ENCODE results near the gene SEMA3D. TPM values are rescaled to one million over a fixed set of nuclear protein-coding genes. Genes with fewer than 3 reads are reported as not detected.

SEMA3D gene
- total RNA-seq, 3 donors from 2014 or later, result 3.5 to 7.5 (median 7.0) TPM

DNA sequence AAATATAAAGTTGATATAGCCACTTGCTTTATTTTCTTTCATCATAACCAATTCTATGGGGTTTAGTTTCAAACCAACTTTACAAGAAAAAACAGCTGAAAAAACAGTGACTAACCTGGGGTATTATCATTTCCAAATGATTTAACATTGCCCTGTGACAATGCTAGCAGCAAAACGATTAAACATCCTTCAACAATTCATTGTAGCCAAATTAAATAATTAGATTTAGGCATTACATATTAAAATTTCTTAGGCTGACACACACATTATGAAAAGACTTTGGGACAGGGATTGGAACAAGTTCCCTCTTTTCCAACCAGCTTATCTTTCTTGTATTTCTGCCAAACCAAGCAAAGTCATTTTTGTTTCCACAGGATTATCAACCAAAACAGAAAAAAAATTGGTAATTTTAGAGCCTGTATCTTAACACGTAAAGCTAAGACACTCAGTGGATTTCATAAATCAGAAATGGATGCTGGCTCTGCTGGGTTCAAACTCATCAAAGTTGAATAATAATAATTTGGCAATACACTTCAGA is 84.0 kb downstream of the SEMA3D start:
- intact Hi-C loops (cut with DNase I; ENCODE audit: low total_unique reads), result no loop called here
- no peaks in the 10 kb centered on the region for H3K9me3 ChIP-seq
- no peak for DNase-seq (ENCODE audit: low spot score in 2 of 2)
- no peak overlapping the region for H3K27ac ChIP-seq
- H3K4me3 ChIP-seq, result no peak overlapping the region
- H3K36me3 ChIP-seq, result no peaks in the 10 kb centered on the region
- no peaks in the 10 kb centered on the region for H3K4me1 ChIP-seq
- no peaks in the 10 kb centered on the region for H3K27me3 ChIP-seq
- TF ChIP-seq POLR2AphosphoS5 (IDR thresholded peaks at IDR 0.05) (no peak), POLR2A (IDR thresholded peaks at IDR 0.05) (no peak)
- TF ChIP-seq, protein P1, sequence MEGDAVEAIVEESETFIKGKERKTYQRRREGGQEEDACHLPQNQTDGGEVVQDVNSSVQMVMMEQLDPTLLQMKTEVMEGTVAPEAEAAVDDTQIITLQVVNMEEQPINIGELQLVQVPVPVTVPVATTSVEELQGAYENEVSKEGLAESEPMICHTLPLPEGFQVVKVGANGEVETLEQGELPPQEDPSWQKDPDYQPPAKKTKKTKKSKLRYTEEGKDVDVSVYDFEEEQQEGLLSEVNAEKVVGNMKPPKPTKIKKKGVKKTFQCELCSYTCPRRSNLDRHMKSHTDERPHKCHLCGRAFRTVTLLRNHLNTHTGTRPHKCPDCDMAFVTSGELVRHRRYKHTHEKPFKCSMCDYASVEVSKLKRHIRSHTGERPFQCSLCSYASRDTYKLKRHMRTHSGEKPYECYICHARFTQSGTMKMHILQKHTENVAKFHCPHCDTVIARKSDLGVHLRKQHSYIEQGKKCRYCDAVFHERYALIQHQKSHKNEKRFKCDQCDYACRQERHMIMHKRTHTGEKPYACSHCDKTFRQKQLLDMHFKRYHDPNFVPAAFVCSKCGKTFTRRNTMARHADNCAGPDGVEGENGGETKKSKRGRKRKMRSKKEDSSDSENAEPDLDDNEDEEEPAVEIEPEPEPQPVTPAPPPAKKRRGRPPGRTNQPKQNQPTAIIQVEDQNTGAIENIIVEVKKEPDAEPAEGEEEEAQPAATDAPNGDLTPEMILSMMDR (IDR thresholded peaks at IDR 0.05), result no peak

DNA sequence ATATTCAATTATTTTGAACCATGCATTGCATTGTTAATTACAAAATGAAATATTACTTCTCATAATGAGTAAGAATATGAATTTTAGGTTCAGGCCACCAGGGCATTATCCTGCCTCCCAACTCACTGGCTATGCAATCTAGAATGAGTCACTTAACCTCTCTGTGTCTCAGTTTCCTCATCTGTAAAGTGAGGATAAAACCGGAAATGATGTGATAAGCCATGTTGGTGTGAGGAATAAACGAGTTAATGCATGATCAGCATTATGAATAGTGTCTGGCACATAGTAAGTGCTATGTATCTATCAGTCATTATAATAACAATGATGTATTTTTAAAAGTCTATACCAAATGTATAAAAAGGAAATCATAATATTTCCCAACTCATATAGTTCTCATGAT is 85.5 kb downstream of the SEMA3D start:
- Histone ChIP-seq H3K4me3 (no peak overlapping the region), H3K27me3 (no peaks in the 10 kb centered on the region), H3K4me1 (no peaks in the 10 kb centered on the region), H3K9me3 (no peaks in the 10 kb centered on the region), H3K27ac (no peak overlapping the region), H3K36me3 (no peaks in the 10 kb centered on the region)
- intact Hi-C loops (cut with DNase I; ENCODE audit: low total_unique reads), result no loop called here
- no peak for DNase-seq (ENCODE audit: low spot score in 2 of 2)
- TF ChIP-seq POLR2AphosphoS5 (IDR thresholded peaks at IDR 0.05), result no peak
- TF ChIP-seq, protein P1 (IDR thresholded peaks at IDR 0.05), result no peak
- TF ChIP-seq POLR2A (IDR thresholded peaks at IDR 0.05), result no peak

DNA sequence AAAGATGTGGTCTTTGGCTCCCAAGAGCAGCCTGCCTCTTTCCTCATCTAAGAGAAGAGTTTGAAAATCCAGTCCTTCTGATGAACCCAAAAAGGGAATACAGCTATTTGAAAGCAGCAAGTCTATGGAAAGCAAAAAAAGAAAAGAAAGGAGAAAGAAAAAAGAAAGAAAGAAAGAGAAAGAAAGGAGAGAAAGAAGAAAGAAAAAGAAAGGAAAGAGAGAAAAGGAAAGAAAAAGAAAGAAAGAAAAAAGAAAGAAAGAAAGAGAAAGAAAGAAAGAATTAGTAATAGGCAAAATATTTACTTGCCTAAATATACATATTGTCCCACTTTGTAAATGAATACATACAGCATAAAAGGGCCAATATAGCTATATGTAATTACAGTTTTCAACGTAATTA is 89.0 kb downstream of the SEMA3D start:
- Histone ChIP-seq H3K36me3 (no peaks in the 10 kb centered on the region), H3K27me3 (no peaks in the 10 kb centered on the region), H3K27ac (no peak overlapping the region), H3K9me3 (no peaks in the 10 kb centered on the region), H3K4me3 (no peak overlapping the region), H3K4me1 (no peaks in the 10 kb centered on the region)
- no peak for TF ChIP-seq POLR2AphosphoS5 (IDR thresholded peaks at IDR 0.05)
- TF ChIP-seq POLR2A (IDR thresholded peaks at IDR 0.05), result no peak
- TF ChIP-seq, protein P1 (IDR thresholded peaks at IDR 0.05), result no peak
- intact Hi-C loops (cut with DNase I; ENCODE audit: low total_unique reads), result no loop called here
- DNase-seq (ENCODE audit: low spot score in 2 of 2), result no peak

DNA sequence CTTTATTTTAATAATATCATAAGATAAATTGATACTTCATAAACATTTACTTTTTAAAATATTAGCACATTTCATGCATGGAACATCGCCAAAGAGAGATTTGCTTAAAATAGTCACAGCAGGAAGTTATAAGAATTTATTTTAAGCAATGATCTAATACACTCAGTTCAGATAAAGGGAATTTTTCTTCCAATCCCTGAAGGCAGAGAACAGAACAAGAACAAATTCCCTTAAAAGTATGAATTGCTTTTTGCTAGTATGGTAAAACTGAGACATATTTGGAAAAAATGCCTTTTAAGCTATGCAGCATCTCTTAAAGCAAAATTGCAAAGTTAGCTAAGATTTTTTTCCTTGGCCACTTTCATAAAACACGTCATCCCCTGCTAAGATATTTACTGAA is 91.0 kb downstream of the SEMA3D start:
- Histone ChIP-seq H3K27ac (no peak overlapping the region), H3K27me3 (no peaks in the 10 kb centered on the region), H3K4me3 (no peak overlapping the region), H3K4me1 (no peaks in the 10 kb centered on the region), H3K9me3 (no peaks in the 10 kb centered on the region), H3K36me3 (no peaks in the 10 kb centered on the region)
- DNase-seq (ENCODE audit: low spot score in 2 of 2), result no peak
- TF ChIP-seq, protein P1 (IDR thresholded peaks at IDR 0.05), result no peak
- TF ChIP-seq POLR2AphosphoS5 (IDR thresholded peaks at IDR 0.05), result no peak
- TF ChIP-seq POLR2A (IDR thresholded peaks at IDR 0.05), result no peak
- intact Hi-C loops (cut with DNase I; ENCODE audit: low total_unique reads), result no loop called here

DNA sequence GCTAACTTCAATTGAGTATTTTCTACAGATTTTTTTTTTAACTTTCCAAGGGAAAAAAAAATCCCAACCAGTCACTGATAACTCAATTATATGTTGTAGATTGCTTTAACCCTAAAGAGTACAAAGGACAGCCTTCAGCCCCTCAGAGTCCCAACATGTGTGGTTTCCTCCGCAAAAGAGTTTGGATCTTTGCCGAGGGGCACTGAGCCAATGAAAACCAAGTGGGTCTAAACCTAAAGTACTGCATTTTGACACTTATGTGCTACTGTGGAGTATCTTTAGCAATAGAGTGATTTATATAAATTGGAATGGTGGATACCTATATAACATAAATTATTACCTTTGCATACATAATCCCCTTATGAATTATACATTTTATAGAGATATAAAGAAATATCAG is 91.5 kb downstream of the SEMA3D start:
- H3K4me1 ChIP-seq, result no peaks in the 10 kb centered on the region
- H3K36me3 ChIP-seq, result no peaks in the 10 kb centered on the region
- intact Hi-C loops (cut with DNase I; ENCODE audit: low total_unique reads), result no loop called here
- no peak overlapping the region for H3K27ac ChIP-seq
- DNase-seq (ENCODE audit: low spot score in 2 of 2), result no peak
- no peaks in the 10 kb centered on the region for H3K27me3 ChIP-seq
- H3K9me3 ChIP-seq, result no peaks in the 10 kb centered on the region
- H3K4me3 ChIP-seq, result no peak overlapping the region
- no peak for TF ChIP-seq POLR2AphosphoS5 (IDR thresholded peaks at IDR 0.05)
- TF ChIP-seq, protein P1 (IDR thresholded peaks at IDR 0.05), result no peak
- TF ChIP-seq POLR2A (IDR thresholded peaks at IDR 0.05), result no peak

All from breast epithelium (tissue), 4 donors.